ENCODE data around the gene TACO1. TPM values are rescaled to one million over a fixed set of nuclear protein-coding genes. Genes with fewer than 3 reads are reported as not detected.

Gene TACO1
- total RNA-seq, 1 experiment from 2014 or later, result 27.1 TPM

- no TSS peak for BruUV-seq (replicated peaks)
- POLR2A ChIA-PET (ENCODE audit: unreplicated experiment), result no interaction called here
- H3K79me2 ChIP-seq (ENCODE audit: low read depth), result peaks cover 62% of the 10 kb centered on the region
- peaks cover 69% of the 10 kb centered on the region for H4K20me1 ChIP-seq (ENCODE audit: insufficient read depth)
- TF ChIP-seq CTCF (conservative IDR thresholded peaks at IDR 0.05) (no peak), EZH2 (IDR thresholded peaks at IDR 0.05; ENCODE audit: low read depth) (no peak)
- intact Hi-C loops (cut with micrococcal nuclease; ENCODE audit: unreplicated experiment), result no loop called here
- H3K27me3 ChIP-seq (ENCODE audit: insufficient read depth, low read depth), result no peaks in the 10 kb centered on the region
- no peaks in the 10 kb centered on the region for H3K36me3 ChIP-seq (ENCODE audit: low read depth)
- no peaks in the 10 kb centered on the region for H3K9me3 ChIP-seq (ENCODE audit: insufficient read depth, low read depth)
- no peak overlapping the region for H3K4me2 ChIP-seq
- H2AFZ ChIP-seq, result no peak overlapping the region
- 0 out of 2 replicates have a peak, but pooled peaks cover 7% of the 10 kb centered on the region for H3K4me1 ChIP-seq (replicated peaks; ENCODE audit: insufficient read depth)
- CTCF ChIA-PET, result no interaction called here
- H3F3A ChIP-seq (ENCODE audit: insufficient read depth, low read depth), result peaks cover 6% of the 10 kb centered on the region; the same call in 1 of the 2 replicates
- no peak overlapping the region for H3K4me3 ChIP-seq
- H3K9me2 ChIP-seq (ENCODE audit: insufficient read depth), result no peaks in the 10 kb centered on the region
- no peak overlapping the region for H3K27ac ChIP-seq
- DNase-seq, result peak in 1 of 2 experiments; percentile 72
Measured at GRCh38 chr17:63571632-63572310, 28.9 kb upstream of the TACO1 start.

- H3K36me3 ChIP-seq (ENCODE audit: low read depth), result no peaks in the 10 kb centered on the region; the same call in 1 of the 2 replicates
- 0 out of 2 replicates have a peak, but pooled peaks cover 7% of the 10 kb centered on the region for H3K4me1 ChIP-seq (replicated peaks; ENCODE audit: insufficient read depth)
- H3K9me2 ChIP-seq (ENCODE audit: insufficient read depth), result no peaks in the 10 kb centered on the region
- BruUV-seq (replicated peaks), result no TSS peak
- no peaks in the 10 kb centered on the region for H3K9me3 ChIP-seq (ENCODE audit: insufficient read depth, low read depth)
- no peak overlapping the region for H3K4me2 ChIP-seq
- H3K4me3 ChIP-seq, result no peak overlapping the region
- TF ChIP-seq EZH2 (IDR thresholded peaks at IDR 0.05; ENCODE audit: low read depth), result no peak
- peak; percentile 50; the same call in 1 of the 2 replicates for TF ChIP-seq CTCF (conservative IDR thresholded peaks at IDR 0.05)
- no peaks in the 10 kb centered on the region for H3K27me3 ChIP-seq (ENCODE audit: insufficient read depth, low read depth)
- no peak for DNase-seq
- POLR2A ChIA-PET (ENCODE audit: unreplicated experiment), result no interaction called here
- no peak overlapping the region for H2AFZ ChIP-seq
- peaks cover 6% of the 10 kb centered on the region; the same call in 1 of the 2 replicates for H3F3A ChIP-seq (ENCODE audit: insufficient read depth, low read depth)
- intact Hi-C loops (cut with micrococcal nuclease; ENCODE audit: unreplicated experiment), result no loop called here
- CTCF ChIA-PET, result no interaction called here
- H4K20me1 ChIP-seq (ENCODE audit: insufficient read depth), result peaks cover 79% of the 10 kb centered on the region
- peaks cover 58% of the 10 kb centered on the region for H3K79me2 ChIP-seq (ENCODE audit: low read depth)
- no peak overlapping the region for H3K27ac ChIP-seq
Measured at GRCh38 chr17:63573634-63574033, 27.1 kb upstream of the TACO1 start.

DNA sequence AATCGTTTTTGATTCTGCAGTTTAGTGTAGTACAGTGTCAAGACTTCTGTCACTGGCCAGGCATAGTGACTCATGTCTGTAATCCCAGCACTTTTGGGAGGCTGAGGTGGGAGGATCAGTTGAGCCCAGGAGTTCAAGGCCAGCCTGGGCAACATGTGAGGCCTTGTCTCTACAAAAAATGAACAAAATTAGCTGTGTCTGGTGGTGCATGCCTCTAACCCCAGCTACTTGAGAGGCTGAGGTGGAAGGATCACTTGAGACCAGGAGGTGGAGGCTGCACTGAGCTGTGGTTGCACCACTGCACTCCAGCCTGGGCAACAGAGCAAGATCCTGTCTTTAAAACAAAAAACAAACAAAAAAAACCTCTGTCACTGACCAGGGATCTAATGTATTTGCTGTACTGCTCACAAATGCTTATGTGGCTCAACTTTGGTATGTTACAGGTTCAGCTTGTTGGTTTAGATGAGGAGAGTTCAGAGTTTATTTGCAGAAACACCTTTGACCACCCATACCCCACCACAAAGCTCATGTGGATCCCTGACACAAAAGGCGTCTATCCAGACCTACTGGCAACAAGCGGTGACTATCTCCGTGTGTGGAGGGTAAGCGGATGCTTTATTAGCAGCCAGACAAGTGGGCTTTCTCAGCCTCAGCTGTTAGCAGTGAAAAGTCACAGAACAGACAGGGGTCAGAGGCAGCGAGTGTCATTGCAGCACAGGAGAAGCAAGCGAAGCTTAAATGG is 22.5 kb upstream of the TACO1 start:
- no peak for DNase-seq
- Histone ChIP-seq H3K27me3 (ENCODE audit: insufficient read depth, low read depth) (no peaks in the 10 kb centered on the region), H3K27ac (no peak overlapping the region), H3K79me2 (ENCODE audit: low read depth) (peaks cover 38% of the 10 kb centered on the region), H3K36me3 (ENCODE audit: low read depth) (peaks cover 8% of the 10 kb centered on the region), H3K4me1 (replicated peaks; ENCODE audit: insufficient read depth) (no peaks in the 10 kb centered on the region), H3K4me2 (no peak overlapping the region), H4K20me1 (ENCODE audit: insufficient read depth) (peaks cover 60% of the 10 kb centered on the region), H3F3A (ENCODE audit: insufficient read depth, low read depth) (no peaks in the 10 kb centered on the region), H3K4me3 (no peak overlapping the region), H3K9me2 (ENCODE audit: insufficient read depth) (no peaks in the 10 kb centered on the region), H3K9me3 (ENCODE audit: insufficient read depth, low read depth) (no peaks in the 10 kb centered on the region), H2AFZ (no peak overlapping the region)
- POLR2A ChIA-PET (ENCODE audit: unreplicated experiment), result no interaction called here
- BruUV-seq (replicated peaks), result no TSS peak
- CTCF ChIA-PET, result no interaction called here
- no peak for TF ChIP-seq CTCF (conservative IDR thresholded peaks at IDR 0.05)
- no peak for TF ChIP-seq EZH2 (IDR thresholded peaks at IDR 0.05; ENCODE audit: low read depth)
- intact Hi-C loops (cut with micrococcal nuclease; ENCODE audit: unreplicated experiment), result no loop called here
